Calu3 (cell line): ENCODE data around the gene UPF2. TPM values are rescaled to one million over a fixed set of nuclear protein-coding genes. Genes with fewer than 3 reads are reported as not detected.

Source experiments
- BruUV-seq: library from RNA; stranded (reverse); fragments of 400-500 nt; replicated peaks from 2 replicates; lab custom pipeline; 2021; lab: Mats Ljungman, UMichigan
- CTCF ChIA-PET: fragments of 300-600 bp; sonication (Branson Sonifier 250); formaldehyde crosslinking; loops from one replicate; lab custom pipeline; 2022; ENCODE audit warnings: antibody characterized with exemption; lab: Charles Lee
- DNase-seq: peaks from one replicate; pipeline ENCODE4 v3.0.0; 2022
- H3K27ac Mint-ChIP-seq: one replicate; pipeline ENCODE4 v1.8.0; 2022; ENCODE audit warnings: mixed read lengths; ENCODE audit not compliant: unreplicated experiment
- H3K27me3 Mint-ChIP-seq: one replicate; pipeline ENCODE4 v1.8.0; 2022; ENCODE audit warnings: mixed read lengths; ENCODE audit not compliant: unreplicated experiment
- H3K36me3 Mint-ChIP-seq: one replicate; pipeline ENCODE4 v1.8.0; 2022; ENCODE audit warnings: mild to moderate bottlenecking, moderate library complexity, mixed read lengths; ENCODE audit not compliant: insufficient read depth, unreplicated experiment
- H3K4me1 Mint-ChIP-seq: one replicate; pipeline ENCODE4 v1.8.0; 2022; ENCODE audit warnings: mild to moderate bottlenecking, low read depth, mixed read lengths; ENCODE audit not compliant: unreplicated experiment
- H3K4me3 Mint-ChIP-seq: one replicate; pipeline ENCODE4 v1.8.0; 2022; ENCODE audit warnings: mild to moderate bottlenecking, low read depth, moderate library complexity, mixed read lengths; ENCODE audit not compliant: unreplicated experiment
- H3K9me3 Mint-ChIP-seq: one replicate; pipeline ENCODE4 v1.8.0; 2022; ENCODE audit warnings: low read depth, mixed read lengths; ENCODE audit not compliant: unreplicated experiment
- intact Hi-C: fragments of 100-400 bp; cut with micrococcal nuclease; formaldehyde crosslinking; loops from one replicate; pipeline ENCODE4 v1.10.0; 2022; ENCODE audit not compliant: unreplicated experiment
- total RNA-seq: library from RNA; stranded (reverse); gene quantifications from 2 replicates; pipeline ENCODE4 v1.2.3, GENCODE V29; 2022
- TF ChIP-seq, protein P1 (sequence below): fragments of 200-600 bp; IDR thresholded peaks from one replicate; pipeline ENCODE4 v1.8.0; 2022; ENCODE audit warnings: antibody characterized with exemption; ENCODE audit not compliant: unreplicated experiment

Gene UPF2
- total RNA-seq, 1 experiment from 2014 or later, result 33.7 TPM

- no peak overlapping the region for H3K27ac Mint-ChIP-seq
- H3K27me3 Mint-ChIP-seq, result peaks cover 21% of the 10 kb centered on the region
- TF ChIP-seq, protein P1, sequence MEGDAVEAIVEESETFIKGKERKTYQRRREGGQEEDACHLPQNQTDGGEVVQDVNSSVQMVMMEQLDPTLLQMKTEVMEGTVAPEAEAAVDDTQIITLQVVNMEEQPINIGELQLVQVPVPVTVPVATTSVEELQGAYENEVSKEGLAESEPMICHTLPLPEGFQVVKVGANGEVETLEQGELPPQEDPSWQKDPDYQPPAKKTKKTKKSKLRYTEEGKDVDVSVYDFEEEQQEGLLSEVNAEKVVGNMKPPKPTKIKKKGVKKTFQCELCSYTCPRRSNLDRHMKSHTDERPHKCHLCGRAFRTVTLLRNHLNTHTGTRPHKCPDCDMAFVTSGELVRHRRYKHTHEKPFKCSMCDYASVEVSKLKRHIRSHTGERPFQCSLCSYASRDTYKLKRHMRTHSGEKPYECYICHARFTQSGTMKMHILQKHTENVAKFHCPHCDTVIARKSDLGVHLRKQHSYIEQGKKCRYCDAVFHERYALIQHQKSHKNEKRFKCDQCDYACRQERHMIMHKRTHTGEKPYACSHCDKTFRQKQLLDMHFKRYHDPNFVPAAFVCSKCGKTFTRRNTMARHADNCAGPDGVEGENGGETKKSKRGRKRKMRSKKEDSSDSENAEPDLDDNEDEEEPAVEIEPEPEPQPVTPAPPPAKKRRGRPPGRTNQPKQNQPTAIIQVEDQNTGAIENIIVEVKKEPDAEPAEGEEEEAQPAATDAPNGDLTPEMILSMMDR, result no peak
- no TSS peak for BruUV-seq
- intact Hi-C loops, result no loop called here
- CTCF ChIA-PET, result interaction anchor here (0.7 kb wide), 1 partner anchor 673 kb away, joined by 3 read pairs; no protein-coding TSS in a partner anchor
- no peaks in the 10 kb centered on the region for H3K36me3 Mint-ChIP-seq
- H3K4me3 Mint-ChIP-seq, result no peak overlapping the region
- no peak for DNase-seq
- no peaks in the 10 kb centered on the region for H3K4me1 Mint-ChIP-seq
- H3K9me3 Mint-ChIP-seq, result no peaks in the 10 kb centered on the region
These were observed 7.9 kb upstream of the UPF2 start for GRCh38 chr10:12050528-12050927.

DNA sequence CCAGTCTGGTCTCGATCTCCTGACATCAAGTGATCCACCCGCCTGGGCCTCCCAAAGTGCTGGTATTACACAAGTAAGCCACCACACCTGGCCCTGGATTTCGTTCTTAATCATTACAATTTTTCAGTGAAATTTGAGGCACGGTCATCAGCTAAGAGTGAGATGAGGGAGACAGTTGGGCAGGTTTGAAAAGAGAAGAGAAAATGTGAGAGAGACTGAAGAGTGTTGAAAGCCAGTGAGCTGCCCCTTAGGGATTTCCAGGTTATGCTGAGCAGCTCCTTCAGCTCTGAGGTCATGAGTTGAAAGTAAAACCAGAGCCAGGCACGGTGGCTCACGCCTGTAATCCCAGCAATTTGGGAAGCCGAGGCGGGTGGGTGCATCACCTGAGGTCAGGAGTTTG lies 5.9 kb upstream of the UPF2 start:
- no peak overlapping the region for H3K27ac Mint-ChIP-seq
- no peak for DNase-seq
- intact Hi-C loops, result no loop called here
- H3K4me1 Mint-ChIP-seq, result no peaks in the 10 kb centered on the region
- BruUV-seq, result no TSS peak
- peaks cover under 1% of the 10 kb centered on the region for H3K36me3 Mint-ChIP-seq
- peaks cover 21% of the 10 kb centered on the region for H3K27me3 Mint-ChIP-seq
- CTCF ChIA-PET, result no interaction called here
- H3K4me3 Mint-ChIP-seq, result no peak overlapping the region
- TF ChIP-seq, protein P1, result no peak
- no peaks in the 10 kb centered on the region for H3K9me3 Mint-ChIP-seq

GRCh38 chr10:12045596-12045995 lies 3.0 kb upstream of the UPF2 start:
- intact Hi-C loops, result no loop called here
- no peaks in the 10 kb centered on the region for H3K9me3 Mint-ChIP-seq
- DNase-seq, result no peak
- BruUV-seq, result no TSS peak
- H3K36me3 Mint-ChIP-seq, result peaks cover 23% of the 10 kb centered on the region
- CTCF ChIA-PET, result no interaction called here
- H3K27me3 Mint-ChIP-seq, result peaks cover 21% of the 10 kb centered on the region
- H3K4me1 Mint-ChIP-seq, result no peaks in the 10 kb centered on the region
- TF ChIP-seq, protein P1, result no peak
- no peak overlapping the region for H3K27ac Mint-ChIP-seq
- H3K4me3 Mint-ChIP-seq, result no peak overlapping the region

DNA sequence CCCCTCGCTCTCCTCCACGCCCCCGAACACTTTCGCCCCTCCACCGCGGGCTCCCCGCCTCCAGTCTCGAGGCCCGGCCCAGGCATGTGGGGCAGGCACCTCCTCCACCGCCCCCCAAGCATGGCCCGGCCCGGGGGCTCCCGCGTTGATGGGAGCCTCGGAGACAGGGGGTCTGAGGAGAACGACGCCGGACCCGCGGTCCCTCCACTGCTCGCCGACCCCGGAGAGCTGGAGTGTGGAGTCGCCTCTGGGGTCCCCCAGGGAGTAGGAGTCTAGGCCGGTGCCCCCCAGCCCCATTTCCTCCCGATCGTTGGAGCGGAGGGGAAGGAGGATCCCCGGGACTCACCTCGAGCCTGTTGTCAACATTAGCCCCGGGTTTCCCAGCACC lies 206 bp downstream of the UPF2 start:
- H3K9me3 Mint-ChIP-seq, result no peaks in the 10 kb centered on the region
- intact Hi-C loops, result no loop called here
- peak overlapping the region; percentile 91 for H3K4me3 Mint-ChIP-seq
- peak; percentile 27 for DNase-seq
- BruUV-seq, result no TSS peak
- CTCF ChIA-PET, result interaction anchor here (1.1 to 2.1 kb wide), 5 partner anchors 9 to 157 kb away, joined by 3 to 6 read pairs (median 4); partner anchors contain the start of gene DHTKD1
- TF ChIP-seq, protein P1, result no peak
- peaks cover 11% of the 10 kb centered on the region for H3K27me3 Mint-ChIP-seq
- H3K27ac Mint-ChIP-seq, result peak overlapping the region; percentile 93
- peaks cover 23% of the 10 kb centered on the region for H3K36me3 Mint-ChIP-seq
- H3K4me1 Mint-ChIP-seq, result no peaks in the 10 kb centered on the region
